HG03280 (cell line): ENCODE results near the gene OTUB1.

Experiments
- ATAC-seq: cut with Tn5 transposase; IDR thresholded peaks from one replicate; pipeline ENCODE4 v1.9.1; 2021; ENCODE audit warnings: mild to moderate bottlenecking, moderate library complexity; ENCODE audit not compliant: unreplicated experiment

OTUB1 gene

DNA sequence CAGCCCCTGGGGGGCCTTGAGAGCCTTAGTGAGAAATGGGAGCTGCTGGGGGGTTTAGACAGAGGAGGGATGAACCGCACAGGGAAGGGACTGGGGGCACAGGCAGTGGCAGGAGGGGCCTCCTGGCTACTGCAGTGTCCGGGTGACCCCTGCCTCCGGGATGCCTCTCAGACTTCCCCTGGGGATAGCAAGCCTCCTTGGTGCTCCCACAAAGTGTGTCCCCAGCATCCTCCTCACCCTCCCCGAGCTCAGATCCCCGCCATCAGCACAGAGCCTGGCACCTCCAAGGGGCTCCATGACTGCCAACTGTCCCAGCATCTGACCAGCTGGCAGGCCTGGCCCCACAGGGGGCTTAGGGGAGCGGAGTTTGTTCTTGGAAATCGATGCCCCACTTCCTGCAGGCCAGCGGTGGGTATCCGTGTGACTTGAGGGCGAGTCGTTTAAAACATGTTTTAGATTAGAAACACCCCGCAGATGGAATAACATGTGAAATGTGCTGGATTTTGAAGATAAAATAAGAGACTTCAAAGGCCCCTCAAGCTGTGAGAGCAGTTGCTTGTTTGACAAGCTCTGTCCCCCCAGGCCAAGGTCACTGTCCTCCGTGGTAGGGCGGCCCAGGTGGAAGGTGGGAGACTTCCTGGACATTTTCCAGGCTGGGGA is 36.0 kb downstream of the OTUB1 start:
- no peak for ATAC-seq

GRCh38 chr11:64023712-64024710 is 37.8 kb downstream of the OTUB1 start:
- ATAC-seq: no peak

- ATAC-seq: no peak
Observed at GRCh38 chr11:64025205-64025604, 39.0 kb downstream of the OTUB1 start.

GRCh38 chr11:64026575-64027205 is 40.5 kb downstream of the OTUB1 start:
- ATAC-seq: no peak

DNA sequence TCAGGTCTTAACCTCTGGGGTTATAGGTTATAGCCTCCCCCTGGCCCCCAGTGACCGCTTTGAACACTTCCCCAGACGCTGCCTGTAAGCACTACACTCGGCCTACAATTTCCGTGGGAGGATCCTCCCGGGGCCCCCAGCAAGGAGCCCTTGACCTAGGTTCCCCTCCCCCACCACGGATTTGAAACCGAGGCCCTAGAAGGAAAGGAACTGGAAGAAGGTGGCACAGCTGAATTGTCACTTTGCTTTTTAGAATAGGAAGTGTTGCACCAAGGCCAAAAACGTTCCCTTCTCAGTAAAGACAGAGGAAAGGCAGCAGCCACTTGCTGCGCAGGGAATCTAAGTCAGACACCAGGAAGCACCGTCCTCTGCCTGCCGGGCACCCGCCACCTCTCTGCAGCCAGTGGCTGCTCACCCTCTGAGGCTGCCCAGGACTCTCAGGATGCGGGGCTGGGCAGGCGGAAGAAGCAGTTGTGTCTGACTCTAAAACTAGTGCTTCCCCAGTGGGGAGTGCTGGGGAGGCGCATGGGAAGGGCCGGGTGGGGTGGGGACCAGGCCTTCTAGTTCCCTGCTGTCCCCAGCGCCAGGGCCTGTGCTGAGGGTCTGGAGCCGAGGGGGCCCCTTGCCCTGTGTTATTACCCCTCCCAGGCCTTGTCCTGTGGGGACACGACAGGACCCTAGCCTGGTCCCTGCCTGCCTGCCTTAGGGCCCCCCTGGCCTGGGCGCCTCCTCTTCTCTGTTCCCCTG is 41.6 kb downstream of the OTUB1 start:
- ATAC-seq: no peak

DNA sequence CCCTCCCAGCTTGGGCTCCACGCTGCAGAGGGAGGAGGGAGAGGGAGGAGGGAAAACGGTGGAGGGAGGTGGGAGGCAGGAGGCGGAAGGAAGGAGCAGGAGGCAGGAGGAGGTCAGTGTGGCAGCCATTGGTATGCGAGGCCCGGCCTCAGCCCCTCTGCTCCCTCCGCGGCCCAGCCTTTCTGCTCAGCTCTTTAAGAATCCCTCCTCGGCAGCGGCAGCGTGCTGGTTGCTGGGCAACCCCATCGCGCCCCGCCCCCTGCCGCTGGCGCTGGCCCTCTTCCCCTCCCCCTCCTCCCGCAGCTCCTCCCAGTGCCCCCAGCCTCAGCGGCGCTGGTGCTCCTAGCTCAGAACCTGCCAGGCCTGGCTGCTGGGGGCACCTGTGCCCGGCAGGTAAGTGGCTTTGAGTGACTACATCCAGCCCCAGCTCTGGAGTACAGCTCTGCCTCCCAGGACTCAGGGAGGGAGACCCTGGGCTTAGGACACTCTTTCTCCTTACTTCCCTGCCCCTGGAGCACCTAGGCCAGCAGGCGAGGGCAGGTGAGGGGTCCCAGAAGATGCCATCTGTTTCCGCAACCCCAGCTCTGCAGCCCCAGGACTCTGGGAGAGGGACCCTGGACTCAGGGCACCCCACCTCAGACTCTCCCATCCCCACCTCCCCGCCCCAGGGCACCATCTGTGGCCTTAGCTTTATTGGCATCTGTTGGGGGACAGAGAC is 42.3 kb downstream of the OTUB1 start:
- no peak for ATAC-seq

GRCh38 chr11:64029773-64030172 is 43.5 kb downstream of the OTUB1 start:
- ATAC-seq: no peak

DNA sequence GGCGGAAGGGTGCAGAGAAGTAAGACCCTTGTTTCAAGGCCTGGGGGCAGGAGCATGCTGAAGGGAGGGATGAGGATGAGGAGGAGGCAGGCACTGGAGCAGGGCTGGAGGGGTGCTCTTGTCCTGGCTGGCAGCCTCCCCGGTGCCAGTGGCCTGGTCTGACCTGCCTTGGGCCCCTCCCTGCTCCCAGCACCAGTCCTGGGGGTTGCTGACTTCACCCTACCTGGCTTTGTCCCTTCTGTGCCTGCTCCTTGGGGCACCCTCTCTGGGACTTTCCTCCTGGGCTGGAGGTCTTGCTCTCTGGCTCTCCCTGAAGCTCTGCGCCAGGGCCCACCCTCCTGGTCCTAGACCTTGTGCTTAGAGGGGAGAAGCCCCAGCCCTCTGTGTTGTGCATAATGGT is 44.8 kb downstream of the OTUB1 start:
- no peak for ATAC-seq

GRCh38 chr11:64032050-64032449 is 45.8 kb downstream of the OTUB1 start:
- ATAC-seq: no peak

DNA sequence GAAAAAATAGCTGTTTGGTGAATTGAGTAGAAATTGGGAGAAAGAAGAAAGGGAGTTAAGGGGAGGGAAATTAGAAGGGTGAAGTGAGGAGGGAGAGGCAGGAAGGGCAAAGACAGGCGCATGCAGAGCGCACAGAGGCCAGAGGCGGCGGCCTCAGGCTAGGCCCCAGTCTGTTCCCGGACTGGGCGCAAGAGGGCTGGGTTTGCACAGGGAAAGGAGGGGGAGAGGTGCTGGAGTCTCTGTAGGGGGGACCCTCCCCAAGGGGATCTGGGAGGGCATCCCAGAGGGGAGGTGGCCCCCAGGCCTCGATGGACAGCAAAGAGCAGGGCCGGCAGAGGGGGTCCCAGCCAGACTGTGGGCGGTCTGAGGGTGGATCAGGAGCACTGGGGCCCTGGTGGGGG is 48.2 kb downstream of the OTUB1 start:
- no peak for ATAC-seq

- ATAC-seq: no peak
Observed at GRCh38 chr11:64035081-64035524, 48.9 kb downstream of the OTUB1 start.

DNA sequence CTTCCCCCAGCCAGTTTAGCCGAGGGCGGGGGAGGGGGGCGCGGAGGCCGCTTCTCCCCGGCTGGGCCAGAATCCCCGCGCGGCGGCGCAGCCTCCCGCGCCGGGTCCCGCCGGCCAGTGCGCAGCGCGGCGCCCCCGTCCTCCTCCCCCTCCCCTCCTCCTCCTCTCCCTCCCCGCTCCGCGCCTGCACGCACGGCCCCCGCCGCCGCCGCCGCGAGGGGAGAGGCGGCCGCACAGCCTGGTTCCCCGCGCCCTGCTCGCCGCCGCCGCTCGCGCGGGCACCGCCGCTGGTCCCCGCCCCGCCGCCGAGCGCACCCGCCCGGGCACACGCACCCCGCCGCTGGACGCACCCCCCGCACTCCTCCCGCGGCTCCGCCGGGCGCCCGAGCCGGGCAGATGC is 49.3 kb downstream of the OTUB1 start, which contains the start of gene FLRT1:
Gene FLRT1 (plus strand): TSS at position 356 of the 400 bp plus-strand sequence. CDS start 80,337 bp downstream, outside the sequence.
- no peak for ATAC-seq

- ATAC-seq: no peak
Observed at GRCh38 chr11:64036087-64037026, 50.1 kb downstream of the OTUB1 start.

GRCh38 chr11:64037027-64037634 is 50.9 kb downstream of the OTUB1 start:
- no peak for ATAC-seq

- no peak for ATAC-seq
Observed at GRCh38 chr11:64038500-64038899, 52.3 kb downstream of the OTUB1 start.

DNA sequence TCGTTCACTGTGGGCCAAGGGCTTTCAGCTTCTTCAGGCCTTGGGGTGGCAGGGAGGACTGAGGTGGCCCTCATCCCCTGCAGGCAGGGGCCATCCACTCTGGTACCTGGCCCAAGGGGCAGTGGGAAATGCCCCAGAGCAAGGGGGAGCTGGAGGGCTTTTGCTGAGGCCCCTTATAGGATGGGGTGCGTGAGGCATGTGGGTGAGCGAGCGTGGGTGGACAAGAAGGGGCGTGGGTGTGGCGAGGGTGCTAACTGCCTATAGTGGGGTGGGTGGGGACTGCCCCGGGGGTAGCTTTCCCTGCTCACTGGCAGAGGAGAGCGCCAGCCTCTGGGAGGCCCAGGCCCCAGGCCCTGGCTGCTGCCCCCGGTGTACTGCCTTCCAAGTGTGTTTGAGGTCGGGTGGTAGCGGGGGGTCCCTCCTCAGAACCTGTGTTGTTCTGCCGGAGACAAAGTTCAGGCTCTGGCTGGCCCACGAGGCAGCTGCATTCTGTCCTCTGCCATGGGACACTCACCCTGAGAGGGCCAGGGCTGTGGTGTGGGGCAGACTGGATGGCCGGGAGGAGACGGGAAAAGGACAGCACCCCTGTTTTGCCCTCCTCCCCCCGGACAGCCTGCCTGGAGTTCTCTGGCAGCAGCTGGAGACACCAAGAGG is 52.9 kb downstream of the OTUB1 start:
- ATAC-seq: no peak

GRCh38 chr11:64040684-64041322 is 54.6 kb downstream of the OTUB1 start:
- no peak for ATAC-seq

- no peak for ATAC-seq
Observed at GRCh38 chr11:64041846-64042245, 55.6 kb downstream of the OTUB1 start.
